ENCODE results near the gene PARVG. TPM values are rescaled to one million over a fixed set of nuclear protein-coding genes. Genes with fewer than 3 reads are reported as not detected.

The PARVG gene
- total and polyA plus RNA-seq, 10 of the 15 experiments (the other 5 are each of a cell fraction or from before 2014, with no cell fraction given) = 6.3 to 123 (median 71.9) TPM

GRCh38 chr22:44214764-44215163 lies 34.0 kb downstream of the PARVG start:
- Histone ChIP-seq H3K4me1 (ENCODE audit: control insufficient read depth, insufficient read depth, low read length) (no peaks in the 10 kb centered on the region), H3K27me3 (replicated peaks in 1 of 2; ENCODE audit: control insufficient read depth in 2 of 2, insufficient read depth in 2 of 2, low read length in 1 of 2) (no peaks in the 10 kb centered on the region; a peak in 1 of 4 replicates), H3K9me3 (replicated peaks; ENCODE audit: control insufficient read depth, insufficient read depth, low read length) (no peaks in the 10 kb centered on the region; the same call in 2 of the 3 replicates), H2AFZ (ENCODE audit: control insufficient read depth, low read depth, low read length) (no peak overlapping the region), H3K4me2 (ENCODE audit: control insufficient read depth, insufficient read depth) (no peak overlapping the region), H4K20me1 (ENCODE audit: control insufficient read depth, insufficient read depth) (no peaks in the 10 kb centered on the region), H3K79me2 (ENCODE audit: control insufficient read depth, insufficient read depth, low read length) (no peaks in the 10 kb centered on the region), H3K9ac (ENCODE audit: control insufficient read depth, insufficient read depth, low read length) (no peak overlapping the region), H3K27ac (ENCODE audit: control insufficient read depth, insufficient read depth) (no peak overlapping the region), H3K4me3 (no peak overlapping the region), H3K36me3 (ENCODE audit: control insufficient read depth in 2 of 2, insufficient read depth in 2 of 2, low read length in 1 of 2) (no peaks in the 10 kb centered on the region)
- ChIA-PET RAD21 (ENCODE audit: unreplicated experiment) (no interaction called here), SMC1A (ENCODE audit: uncharacterized antibody, unreplicated experiment) (no interaction called here), POLR2A (no interaction called here), CTCF (no interaction called here)
- 11% methylated on average over 6 of the region's 6 CpGs for WGBS (ENCODE audit: insufficient coverage, insufficient replicate concordance, low lambda C conversion rate, missing lambda C conversion rate)
- no peak for TF ChIP-seq POLR2A (IDR thresholded peaks at IDR 0.05; ENCODE audit: low read depth, low read length)
- TF ChIP-seq ZNF384 (IDR thresholded peaks at IDR 0.05; ENCODE audit: borderline replicate concordance, low read depth, low read length) = no peak
- TF ChIP-seq WRNIP1 (IDR thresholded peaks at IDR 0.05; ENCODE audit: borderline replicate concordance, low read depth, low read length) = no peak
- no peak for TF ChIP-seq CHD2 (IDR thresholded peaks at IDR 0.05; ENCODE audit: borderline replicate concordance, low read depth, low read length)
- no peak for TF ChIP-seq ASH2L (IDR thresholded peaks at IDR 0.05; ENCODE audit: borderline replicate concordance, low read depth)
- TF ChIP-seq ZNF274 (IDR thresholded peaks at IDR 0.05; ENCODE audit: insufficient read depth, insufficient read length) = no peak
- no peak for TF ChIP-seq SMAD1 (IDR thresholded peaks at IDR 0.05; ENCODE audit: low read depth, partially characterized antibody)
- TF ChIP-seq NFYA (IDR thresholded peaks at IDR 0.05; ENCODE audit: borderline replicate concordance, low read depth, low read length) = no peak
- TF ChIP-seq PKNOX1 (IDR thresholded peaks at IDR 0.05) = no peak
- BruUV-seq (replicated peaks) = no TSS peak
- intact Hi-C loops (cut with micrococcal nuclease; ENCODE audit: unreplicated experiment) = no loop called here
- FAIRE-seq = no peak
- in situ Hi-C loops (cut with MboI) = no loop called here
- ATAC-seq = no peak
- DNase-seq (ENCODE audit: low read depth, low spot score) = no peak

Measured in GM12878 (cell line).